Thoracic aorta (tissue), 2 donors: Measurements from ENCODE around the gene DGUOK. TPM values are rescaled to one million over a fixed set of nuclear protein-coding genes. Genes with fewer than 3 reads are reported as not detected.

Source experiments
- ATAC-seq: fragments of 150-250 bp; one replicate; pipeline ENCODE4 v1.8.0; 2017; ENCODE audit warnings: low read depth; ENCODE audit not compliant: insufficient number of reproducible peaks, low FRiP score
- DNase-seq: peaks from one replicate; pipeline ENCODE4 v3.0.0-alpha.2; 2020; ENCODE audit warnings: low spot score
- H3K27ac ChIP-seq, 2 donors: fragments of 200-600 bp; sonication (generic); 1 replicate in 1 of 2; 2 replicates in 1 of 2; pipeline ENCODE4 v1.5.1; 2016; ENCODE audit warnings: mild to moderate bottlenecking in 2 of 2, moderate library complexity in 2 of 2
- H3K27me3 ChIP-seq: fragments of 200-600 bp; sonication (generic); replicated peaks from 2 replicates; pipeline ENCODE4 v1.6.0; 2016; ENCODE audit warnings: mild to moderate bottlenecking; ENCODE audit not compliant: insufficient read depth
- H3K36me3 ChIP-seq: fragments of 200-600 bp; sonication (generic); one replicate; pipeline ENCODE4 v1.5.1; 2016
- H3K4me1 ChIP-seq, 2 donors: fragments of 200-600 bp; sonication (generic); 1 replicate in 1 of 2; 2 replicates in 1 of 2; pipeline versions ENCODE4 v1.5.1 to v1.6.0; 2016; ENCODE audit warnings: low read depth in 2 of 2, mild to moderate bottlenecking in 1 of 2; ENCODE audit not compliant: control insufficient read depth in 1 of 2
- H3K4me3 ChIP-seq: fragments of 200-600 bp; sonication (generic); 2 replicates; pipeline ENCODE4 v1.5.1; 2016; ENCODE audit warnings: mild to moderate bottlenecking
- H3K9me3 ChIP-seq: fragments of 200-600 bp; sonication (generic); 2 replicates; pipeline ENCODE4 v1.5.1; 2016
- CTCF ChIP-seq: fragments of 200-600 bp; sonication (generic); IDR thresholded peaks from one replicate; pipeline ENCODE4 v1.5.1; 2019; ENCODE audit warnings: antibody characterized with exemption
- total RNA-seq, 2 donors: library from RNA; depleted of rRNA; stranded (reverse); fragments of >200 nt; gene quantifications; one replicate each; pipeline versions ENCODE4 v1.1.0 to v1.2.3, GENCODE V29; 2016

The DGUOK gene
- total RNA-seq, 2 donors from 2014 or later: 20.8 to 36.2 TPM

GRCh38 chr2:73917696-73918207 lies 8.9 kb upstream of the DGUOK start:
- TF ChIP-seq CTCF: no peak
- Histone ChIP-seq H3K27ac (no peak overlapping the region), H3K4me1 (no peaks in the 10 kb centered on the region), H3K4me3 (no peak overlapping the region), H3K36me3 (peaks cover 60% of the 10 kb centered on the region), H3K27me3 (no peaks in the 10 kb centered on the region), H3K9me3 (no peaks in the 10 kb centered on the region)
- ATAC-seq: no peak
- no peak for DNase-seq

- no peak for TF ChIP-seq CTCF
- Histone ChIP-seq H3K9me3 (no peaks in the 10 kb centered on the region), H3K27ac (no peak overlapping the region), H3K27me3 (no peaks in the 10 kb centered on the region), H3K4me3 (no peak overlapping the region), H3K4me1 (no peaks in the 10 kb centered on the region), H3K36me3 (peaks cover 51% of the 10 kb centered on the region)
- DNase-seq (no peak), ATAC-seq (no peak)
Observed at GRCh38 chr2:73918856-73919255, 7.8 kb upstream of the DGUOK start.

- DNase-seq: no peak
- peaks cover 43% of the 10 kb centered on the region for H3K36me3 ChIP-seq
- H3K4me3 ChIP-seq: no peak overlapping the region
- ATAC-seq: no peak
- no peaks in the 10 kb centered on the region for H3K27me3 ChIP-seq
- H3K9me3 ChIP-seq: no peaks in the 10 kb centered on the region
- no peak for TF ChIP-seq CTCF
- H3K4me1 ChIP-seq: no peaks in the 10 kb centered on the region
- H3K27ac ChIP-seq: no peak overlapping the region
Observed at GRCh38 chr2:73919596-73920228, 7.0 kb upstream of the DGUOK start.

- H3K36me3 ChIP-seq: peaks cover 31% of the 10 kb centered on the region
- no peak for DNase-seq
- peak; percentile 16 for TF ChIP-seq CTCF
- no peak overlapping the region for H3K4me3 ChIP-seq
- no peak overlapping the region for H3K27ac ChIP-seq
- H3K9me3 ChIP-seq: no peaks in the 10 kb centered on the region
- no peak for ATAC-seq
- H3K27me3 ChIP-seq: no peaks in the 10 kb centered on the region
- H3K4me1 ChIP-seq: peaks cover under 1 to 2% of the 10 kb centered on the region in 2 donors
Observed at GRCh38 chr2:73920577-73921545, 5.8 kb upstream of the DGUOK start.

GRCh38 chr2:73921581-73921980 lies 5.1 kb upstream of the DGUOK start:
- Histone ChIP-seq H3K9me3 (no peaks in the 10 kb centered on the region), H3K36me3 (peaks cover 27% of the 10 kb centered on the region), H3K4me1 (peaks cover 4 to 6% of the 10 kb centered on the region in 2 donors), H3K27ac (no peak overlapping the region), H3K27me3 (no peaks in the 10 kb centered on the region), H3K4me3 (no peak overlapping the region)
- no peak for ATAC-seq
- TF ChIP-seq CTCF: no peak
- DNase-seq: no peak
